ENCODE data around the gene DYRK2.

The DYRK2 gene

DNA sequence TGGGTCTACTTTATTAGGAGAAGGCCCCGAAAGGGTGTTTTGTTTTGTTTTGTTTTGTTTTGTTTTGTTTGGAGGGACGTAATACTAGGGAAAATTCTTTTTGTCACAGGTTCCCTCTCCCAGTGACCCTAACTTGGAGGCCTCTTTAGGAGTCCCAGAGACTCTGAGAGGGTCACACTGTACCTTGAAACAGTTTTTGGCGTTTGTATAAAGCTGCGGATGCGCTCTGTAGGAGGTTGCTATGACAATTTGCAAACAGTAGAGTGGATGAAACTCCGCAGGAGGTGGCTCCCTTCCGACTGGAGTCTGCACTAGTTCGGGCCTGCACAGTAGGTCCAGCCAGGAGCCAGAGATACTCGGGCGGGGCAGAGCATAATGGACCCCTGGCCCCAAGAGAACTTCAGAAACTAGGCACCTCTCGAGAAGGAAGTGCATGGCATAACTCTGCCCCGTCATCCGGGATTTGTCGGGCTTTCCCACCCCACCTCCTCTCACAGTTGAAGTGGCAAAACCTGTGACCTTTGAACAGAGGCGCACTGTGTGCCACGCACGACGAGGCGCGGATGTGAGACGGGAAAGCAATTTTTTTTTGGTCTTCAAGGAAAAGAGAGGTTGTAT, 1.3 kb upstream of the DYRK2 start:
- DNase-seq: peak; percentile 64

DNA sequence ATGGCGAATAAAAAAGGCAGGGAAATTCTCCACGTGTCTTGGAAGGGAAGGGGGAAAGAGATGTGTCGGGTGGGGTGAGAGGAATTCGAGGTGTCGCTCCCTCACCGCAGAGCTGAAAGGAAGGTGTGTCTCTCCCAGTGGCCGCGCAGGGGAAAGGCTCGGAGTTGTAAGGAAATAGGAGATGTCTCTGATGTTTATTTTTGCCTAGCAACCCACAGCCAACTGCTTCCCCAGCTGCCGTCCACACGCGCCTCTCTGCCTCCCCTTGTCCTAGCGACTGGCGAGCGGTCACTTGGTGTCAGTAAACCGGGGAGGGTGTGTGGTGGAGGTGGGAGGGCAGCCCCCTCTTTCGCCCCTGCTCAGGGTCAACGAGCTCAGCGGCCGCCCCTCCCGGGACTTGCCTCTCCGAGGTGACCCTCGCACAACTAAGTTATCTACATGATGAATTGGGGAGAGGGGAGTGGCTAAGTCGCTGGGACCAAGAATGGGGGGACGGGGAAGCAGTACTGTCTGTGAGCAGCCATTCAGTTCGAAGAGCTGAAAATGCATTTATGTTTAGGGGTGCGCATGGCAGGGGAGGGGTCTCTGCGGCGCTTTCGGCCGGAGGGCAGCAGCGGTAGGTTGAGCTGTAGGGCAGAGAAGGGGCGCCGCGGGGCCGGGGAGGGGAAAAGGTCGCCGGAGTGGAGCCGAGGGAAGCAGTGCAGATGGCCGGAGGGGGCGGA, 585 bp upstream of the DYRK2 start:
- peak; percentile 92 for DNase-seq

DNA sequence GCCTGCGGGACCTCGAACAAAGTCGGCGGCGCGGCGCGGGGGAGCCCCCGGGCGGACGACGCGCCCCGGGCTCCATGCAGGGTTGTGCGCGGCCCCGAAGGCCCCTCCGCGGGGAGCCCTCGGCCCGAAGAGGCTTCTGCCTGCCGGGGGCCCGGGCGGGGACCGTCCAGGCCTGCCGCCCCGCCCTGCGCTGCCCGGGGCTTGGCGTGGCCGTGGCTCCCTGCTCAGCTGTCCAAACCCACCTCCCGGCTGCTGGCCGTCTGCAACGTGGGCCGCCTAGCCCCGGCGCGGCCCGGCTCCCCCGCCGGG, 670 bp downstream of the DYRK2 start:
- DNase-seq: peak; percentile 42

DNA sequence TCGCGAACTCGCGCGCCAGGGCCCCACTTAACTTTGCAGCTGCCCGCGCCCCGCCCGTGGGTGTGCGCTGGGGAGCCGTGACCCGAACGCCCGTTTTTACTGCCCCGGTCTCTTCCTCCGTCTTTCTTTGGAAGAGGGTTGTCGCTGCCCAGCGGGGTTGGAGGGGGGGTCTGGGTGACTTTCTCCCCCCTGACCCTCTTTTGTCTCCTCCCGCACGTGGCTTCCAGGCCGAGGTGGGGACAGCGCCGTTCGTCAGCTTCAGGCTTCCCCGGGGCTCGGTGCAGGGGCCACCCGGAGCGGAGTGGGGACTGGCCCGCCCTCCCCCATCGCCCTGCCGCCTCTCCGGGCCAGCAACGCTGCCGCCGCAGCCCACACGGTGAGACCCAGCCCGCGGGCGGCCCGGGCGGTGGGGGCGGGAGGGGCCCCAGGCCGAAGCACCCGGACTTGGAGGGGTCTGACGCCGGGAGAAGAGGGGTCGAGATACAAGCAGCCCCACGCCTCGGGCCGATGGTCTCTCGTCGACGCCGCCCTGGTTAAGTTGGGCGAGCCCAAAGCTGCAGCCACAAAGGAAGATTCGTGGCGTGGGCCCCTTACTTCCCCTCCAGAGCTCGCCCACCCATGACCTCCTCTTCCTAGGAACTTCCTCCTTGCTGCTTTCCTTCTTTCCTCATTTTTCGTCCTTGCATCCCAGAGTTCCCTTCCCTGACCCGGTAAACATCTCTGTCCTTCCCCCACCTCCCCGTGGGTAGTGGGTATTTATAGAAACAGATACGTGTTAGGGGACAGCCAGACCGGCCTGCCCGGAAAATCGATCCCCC, 1.2 kb downstream of the DYRK2 start:
- peak; percentile 47 for DNase-seq

DNA sequence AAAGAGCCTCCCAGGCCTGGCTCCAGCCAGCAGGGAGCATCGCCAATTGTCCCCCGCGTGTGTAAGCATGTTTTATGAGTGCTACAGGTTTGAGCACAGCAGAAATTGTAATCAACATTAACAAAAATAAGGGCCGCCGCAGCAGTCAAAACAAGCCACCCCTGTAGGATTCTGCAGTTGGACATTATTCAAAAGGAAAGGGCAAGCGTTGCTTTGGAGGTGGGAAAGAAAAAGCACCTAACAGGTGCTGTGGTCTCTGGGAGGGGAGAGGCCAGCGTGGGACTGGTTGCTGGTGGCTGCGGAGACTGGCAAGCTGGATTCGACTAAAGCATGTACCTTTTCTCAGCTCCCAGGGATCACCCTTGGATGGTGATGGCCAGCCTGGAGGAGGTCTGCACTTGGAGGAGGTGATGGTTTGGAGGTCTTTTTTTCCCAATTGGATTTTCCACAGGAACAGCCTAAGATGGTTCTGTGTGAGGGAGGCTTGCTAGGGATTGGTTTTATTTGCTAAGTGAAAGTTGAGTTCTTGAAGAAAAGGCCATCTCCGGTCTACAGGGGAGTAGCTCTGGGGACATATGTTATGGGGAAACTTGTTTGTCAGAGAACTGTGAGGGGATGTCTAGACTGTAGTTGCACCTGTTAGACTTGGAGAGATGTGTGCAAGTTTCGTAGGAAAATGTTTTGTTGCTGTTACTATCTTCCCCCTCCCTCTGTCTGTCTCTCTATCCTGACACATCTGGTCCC, 2.0 kb downstream of the DYRK2 start:
- DNase-seq: peak; percentile 30

DNA sequence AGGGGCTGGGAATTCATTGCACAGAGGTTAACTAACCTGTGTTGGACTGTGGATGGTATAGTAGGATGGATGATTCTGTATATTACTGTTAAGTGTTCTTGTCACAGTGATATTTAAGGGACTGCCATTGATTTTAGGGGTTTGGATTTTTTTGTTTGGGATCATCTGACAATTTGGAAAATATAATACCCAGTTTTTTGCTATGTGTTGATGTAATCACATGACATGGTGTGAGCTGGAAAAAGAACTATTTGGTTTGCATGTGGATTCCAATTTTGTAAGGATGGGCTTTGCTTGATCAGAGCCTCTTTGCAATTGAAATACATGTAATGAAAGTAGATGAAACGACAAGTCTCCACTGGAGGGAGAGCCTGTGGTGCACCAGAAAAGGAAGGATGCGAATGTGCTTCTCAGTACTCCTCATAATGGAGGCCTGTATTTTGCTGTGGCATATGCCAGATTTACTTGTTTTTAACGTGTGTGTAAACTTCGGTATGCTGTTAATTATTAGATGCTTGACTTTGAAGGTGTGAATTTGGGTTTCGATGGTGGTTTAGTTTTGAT, 2.7 kb downstream of the DYRK2 start:
- peak; percentile 23 for DNase-seq

DNA sequence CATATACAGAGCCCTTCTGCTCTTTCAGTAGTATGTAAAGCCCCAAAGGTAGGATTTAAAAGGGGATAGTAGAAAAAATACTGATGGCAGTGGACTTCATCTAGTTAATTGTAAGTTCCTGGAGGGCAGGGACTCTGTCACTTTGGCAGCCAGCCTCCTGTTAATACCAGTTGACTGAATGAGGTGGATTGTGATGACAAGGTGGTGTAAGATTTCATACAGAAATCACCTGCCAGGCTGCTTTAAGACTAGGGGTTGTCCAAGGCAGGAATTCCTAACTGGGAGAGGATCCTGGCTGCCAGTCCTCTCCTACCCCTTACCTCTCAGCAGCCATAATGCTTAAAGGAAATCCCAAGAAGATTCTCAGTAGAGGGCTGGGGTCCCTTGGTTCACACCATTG, 7.3 kb downstream of the DYRK2 start:
- DNase-seq: no peak

DNA sequence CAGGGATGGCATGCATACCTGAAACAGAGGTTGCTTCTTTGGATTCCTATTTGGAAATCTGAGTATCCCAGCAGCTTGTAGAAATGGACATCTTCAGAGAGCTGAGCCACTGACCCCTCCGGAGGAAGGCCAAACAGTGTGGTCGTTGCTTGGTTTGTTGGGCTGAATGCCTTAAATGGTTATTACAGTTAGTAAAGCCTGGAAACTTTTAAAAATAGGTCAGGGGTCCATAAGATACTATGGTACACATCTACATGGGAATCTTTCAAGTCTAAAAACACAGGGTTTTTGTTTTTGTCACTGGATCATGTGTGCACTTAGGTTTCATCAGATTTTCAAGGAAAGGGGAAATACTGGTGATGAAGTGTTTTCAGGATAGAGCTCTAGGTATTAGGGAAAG, 7.7 kb downstream of the DYRK2 start:
- no peak for DNase-seq

DNA sequence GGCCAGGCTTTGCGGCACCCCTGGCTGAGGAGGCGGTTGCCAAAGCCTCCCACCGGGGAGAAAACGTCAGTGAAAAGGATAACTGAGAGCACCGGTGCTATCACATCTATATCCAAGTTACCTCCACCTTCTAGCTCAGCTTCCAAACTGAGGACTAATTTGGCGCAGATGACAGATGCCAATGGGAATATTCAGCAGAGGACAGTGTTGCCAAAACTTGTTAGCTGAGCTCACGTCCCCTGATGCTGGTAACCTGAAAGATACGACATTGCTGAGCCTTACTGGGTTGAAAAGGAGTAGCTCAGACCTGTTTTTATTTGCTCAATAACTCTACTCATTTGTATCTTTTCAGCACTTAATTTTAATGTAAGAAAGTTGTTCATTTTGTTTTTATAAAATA, 9.9 kb downstream of the DYRK2 start:
- no peak for DNase-seq

DNA sequence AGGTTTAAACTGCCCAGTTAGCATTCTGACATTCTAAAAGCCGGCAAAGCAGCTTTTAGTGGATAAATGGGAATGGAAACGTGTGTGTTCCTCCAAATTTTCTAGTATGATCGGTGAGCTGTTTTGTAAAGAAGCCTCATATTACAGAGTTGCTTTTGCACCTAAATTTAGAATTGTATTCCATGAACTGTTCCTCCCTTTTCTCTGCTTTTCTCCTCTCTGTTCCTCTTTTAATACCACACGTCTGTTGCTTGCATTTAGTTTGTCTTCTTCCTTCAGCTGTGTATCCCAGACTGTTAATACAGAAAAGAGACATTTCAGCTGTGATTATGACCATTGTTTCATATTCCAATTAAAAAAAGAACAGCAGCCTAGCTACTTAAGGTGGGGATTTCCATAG, 10.7 kb downstream of the DYRK2 start:
- DNase-seq: no peak

DNA sequence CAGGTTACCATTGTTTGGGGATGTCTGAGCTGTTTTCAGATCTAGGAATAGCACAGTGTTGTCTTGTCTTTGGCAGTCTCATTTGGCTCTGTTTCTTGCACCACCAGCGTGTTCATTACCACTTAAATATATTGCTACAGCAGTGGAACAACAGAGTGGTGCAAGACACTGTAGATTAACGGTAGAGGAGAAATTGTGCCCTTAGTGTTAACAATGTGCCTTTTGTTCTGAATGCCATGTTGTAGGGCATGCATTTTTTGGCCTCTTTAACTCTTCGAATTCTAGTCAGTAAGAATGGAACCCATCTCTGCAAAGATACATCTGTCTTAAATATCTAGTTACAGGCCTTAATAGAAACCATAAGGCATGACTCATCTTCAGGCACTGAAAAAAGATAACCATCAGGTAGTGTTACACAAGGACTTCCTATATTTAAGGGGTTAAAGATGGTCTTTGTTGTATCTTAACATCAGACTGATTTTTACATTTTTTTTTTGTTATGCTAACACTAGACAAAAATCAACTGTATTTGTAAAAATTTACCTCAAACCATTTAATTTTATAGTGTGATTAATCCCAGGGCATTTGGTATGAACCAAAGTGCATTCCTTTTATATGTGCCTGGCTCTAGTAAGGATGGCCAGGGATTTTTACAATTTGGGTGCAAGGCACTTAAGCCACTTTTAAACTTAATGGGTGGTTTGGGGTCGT, 12.9 kb downstream of the DYRK2 start:
- no peak for DNase-seq

DNA sequence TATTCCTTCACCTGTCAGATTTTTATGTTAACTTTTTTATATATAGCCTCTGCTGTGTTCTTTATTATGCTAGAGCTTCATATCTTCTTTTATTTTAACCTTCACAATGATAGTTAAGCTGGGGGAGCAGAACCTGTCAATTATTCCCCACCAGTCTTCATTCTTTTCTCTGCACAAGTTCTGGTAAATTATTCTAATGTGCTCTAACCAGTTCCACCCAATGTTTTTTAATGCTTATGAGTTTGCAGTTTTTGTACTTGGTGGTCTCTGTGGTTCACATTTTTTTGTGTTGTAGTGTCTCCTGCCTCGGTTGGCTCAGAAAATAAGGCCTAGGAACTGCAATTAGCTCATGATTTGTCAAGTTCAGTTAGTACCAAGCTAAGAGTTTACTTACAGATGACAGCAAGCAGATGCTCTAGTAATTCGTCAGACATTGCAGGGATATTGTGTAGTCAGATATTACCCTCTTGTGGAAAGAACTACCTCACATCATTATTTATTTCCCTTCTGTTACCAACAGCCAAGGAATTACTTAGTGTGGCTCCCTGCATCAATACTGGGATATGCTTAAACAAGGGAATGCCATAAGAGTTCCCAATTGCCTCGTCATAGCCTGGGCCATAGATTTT, 14.5 kb downstream of the DYRK2 start:
- no peak for DNase-seq

DNA sequence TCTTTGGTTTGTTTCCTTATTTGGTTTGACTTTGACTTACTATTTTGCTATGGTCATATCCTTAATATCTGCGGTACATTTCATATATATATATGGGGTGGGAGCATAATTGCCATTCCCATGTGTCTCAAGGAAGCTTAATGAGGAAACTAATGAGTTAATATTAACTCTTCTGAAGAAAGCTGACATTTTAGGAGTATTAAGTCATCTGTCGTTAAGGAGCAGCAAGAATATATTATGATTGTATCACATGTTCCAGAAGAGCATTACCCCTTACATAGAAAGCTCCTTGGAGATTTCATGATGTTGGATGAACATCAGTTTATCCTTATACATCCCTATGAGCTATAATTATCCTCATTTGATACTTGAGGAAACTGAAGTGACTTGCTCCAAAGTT, 15.6 kb downstream of the DYRK2 start:
- DNase-seq: no peak

DNA sequence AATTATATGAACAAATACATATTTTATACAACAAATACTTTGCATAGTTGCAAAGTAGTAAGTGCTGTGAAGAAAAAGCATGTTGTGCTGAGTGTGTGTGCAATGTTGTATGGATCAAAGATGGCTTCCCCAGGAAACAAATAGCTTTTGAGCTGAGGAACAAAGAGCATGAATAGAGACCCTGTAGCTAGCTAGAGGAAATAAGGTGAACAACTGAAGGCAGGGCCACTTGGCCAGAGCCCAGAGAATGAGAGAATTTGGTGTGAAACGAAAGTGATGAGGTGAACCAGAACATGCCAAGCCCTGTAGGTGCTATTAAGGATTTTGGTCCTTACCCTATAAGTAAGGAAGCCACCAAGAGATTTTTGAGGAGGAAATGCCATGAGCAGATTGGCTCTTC, 17.1 kb downstream of the DYRK2 start:
- DNase-seq: no peak

DNA sequence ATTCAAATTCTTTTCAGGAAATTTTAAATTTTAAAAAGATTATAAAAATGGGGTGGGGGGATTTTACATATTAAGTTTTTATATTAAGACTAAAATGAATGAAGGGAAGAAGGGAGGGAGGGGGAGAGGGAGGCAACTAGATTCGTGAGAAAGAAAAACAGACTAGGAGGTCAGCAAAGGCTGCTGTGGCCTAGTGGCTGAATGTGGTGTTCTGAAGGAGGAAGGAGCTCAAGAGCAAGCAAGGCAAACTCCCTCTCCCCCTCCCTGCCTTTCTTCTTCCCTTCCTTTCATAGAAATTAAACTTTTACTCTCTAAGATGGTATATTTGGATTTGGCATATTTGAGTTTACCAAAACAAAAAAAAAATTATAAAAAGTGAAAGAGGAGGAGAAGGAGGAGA, 18.1 kb downstream of the DYRK2 start:
- DNase-seq: no peak

DNA sequence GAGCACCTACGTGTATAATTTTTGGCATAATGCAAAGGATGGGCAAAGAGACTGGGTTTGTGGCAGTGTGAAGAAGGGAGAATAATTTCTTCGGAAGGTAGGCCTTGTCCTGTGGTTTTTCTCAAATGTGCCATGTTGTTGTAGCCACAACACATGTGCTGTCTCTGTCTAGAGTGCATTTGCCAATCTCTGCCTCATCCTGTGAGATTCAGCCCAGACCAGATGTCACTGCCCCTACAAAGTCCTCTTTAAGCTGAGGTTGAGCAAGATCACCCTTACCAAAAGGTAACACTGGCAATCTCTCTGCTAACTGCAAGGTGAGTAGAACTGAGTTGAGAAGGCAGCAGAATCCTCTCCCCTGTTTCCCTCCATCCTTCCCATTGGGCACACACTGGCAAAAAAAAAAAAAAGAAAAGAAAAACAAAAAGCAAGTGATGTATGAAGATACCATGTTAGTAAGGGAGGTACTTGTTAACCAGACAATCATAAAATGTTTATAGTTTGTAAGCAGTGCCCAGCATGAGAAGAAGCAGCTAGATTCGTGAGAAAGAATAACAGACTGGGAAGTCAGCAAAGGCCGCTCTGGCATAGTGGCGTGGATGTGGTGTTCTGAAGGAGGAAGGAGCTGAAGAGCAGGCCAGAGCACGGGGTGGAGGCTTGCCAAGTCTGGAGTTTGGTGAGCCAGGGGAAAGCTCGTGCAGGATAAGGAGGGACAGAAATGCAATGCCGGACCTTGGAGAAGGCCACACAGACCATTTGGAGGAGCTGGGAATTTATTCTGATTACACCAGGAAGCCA, 18.9 kb downstream of the DYRK2 start:
- no peak for DNase-seq

DNA sequence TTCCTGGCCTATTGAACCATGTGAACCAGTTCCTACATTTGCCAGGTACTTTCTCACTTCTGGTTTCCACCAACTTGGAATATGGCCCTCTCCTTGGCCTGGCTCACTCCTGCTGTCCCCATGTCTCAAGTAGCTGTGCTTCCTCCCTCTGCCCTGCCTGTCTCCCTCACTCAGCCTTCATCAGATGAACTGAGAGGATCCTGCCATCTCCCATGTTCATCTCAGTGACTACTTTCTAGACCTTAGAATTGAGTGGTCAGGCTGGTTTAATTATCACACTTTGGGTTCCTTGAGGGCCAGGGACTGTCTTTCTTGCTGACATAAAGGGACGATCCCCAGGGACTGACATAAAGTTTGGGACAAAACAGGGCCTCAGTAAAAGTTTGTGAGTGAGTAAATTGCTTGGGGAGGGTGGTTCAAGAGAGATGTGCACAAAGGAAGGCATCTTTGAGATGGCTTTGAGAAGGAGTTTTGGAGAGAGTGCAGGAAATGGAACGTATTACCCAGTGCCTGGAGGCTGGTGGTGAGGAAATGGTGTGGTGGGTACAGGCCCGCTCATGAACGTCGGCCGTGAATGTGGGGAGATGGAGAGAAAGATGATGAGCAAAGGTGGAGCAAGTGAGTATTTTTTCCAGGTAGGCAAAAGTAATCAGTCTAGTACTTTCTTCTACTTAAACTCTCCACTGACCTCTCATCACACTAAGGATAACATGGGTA, 20.8 kb downstream of the DYRK2 start:
- no peak for DNase-seq

DNA sequence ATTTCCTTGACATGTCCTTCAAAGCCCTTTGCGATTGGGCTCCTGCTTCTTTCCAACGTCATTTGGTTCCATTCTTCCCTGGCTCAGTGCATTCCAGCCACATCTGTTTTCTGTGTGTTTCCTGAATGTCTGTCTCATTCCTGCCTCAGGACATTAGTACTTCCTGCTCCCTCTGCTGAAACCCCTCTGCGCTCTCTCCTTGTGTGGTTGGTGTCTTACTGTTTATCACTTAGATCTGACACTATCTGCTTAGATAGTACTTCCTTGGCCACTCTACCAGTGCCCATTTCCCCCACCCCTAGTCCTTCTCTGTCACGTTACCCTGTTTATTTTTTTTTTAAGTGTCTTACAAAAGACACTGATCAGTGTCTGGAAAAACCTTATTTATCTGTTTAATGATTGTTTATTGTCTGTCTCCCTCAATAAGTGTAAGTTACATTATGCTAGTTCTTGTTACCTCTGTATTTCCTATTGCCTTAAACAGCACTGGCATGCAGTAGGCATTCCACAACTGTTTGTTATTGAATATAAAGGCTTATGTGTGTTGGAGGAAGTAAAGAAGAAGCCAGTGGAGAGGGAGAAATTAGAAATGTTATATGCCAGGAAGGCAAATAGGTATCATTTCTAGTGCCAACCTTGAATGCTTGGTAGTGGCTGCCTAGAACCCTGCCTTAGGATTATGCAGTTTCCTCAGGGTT, 21.5 kb downstream of the DYRK2 start:
- DNase-seq: no peak

DNA sequence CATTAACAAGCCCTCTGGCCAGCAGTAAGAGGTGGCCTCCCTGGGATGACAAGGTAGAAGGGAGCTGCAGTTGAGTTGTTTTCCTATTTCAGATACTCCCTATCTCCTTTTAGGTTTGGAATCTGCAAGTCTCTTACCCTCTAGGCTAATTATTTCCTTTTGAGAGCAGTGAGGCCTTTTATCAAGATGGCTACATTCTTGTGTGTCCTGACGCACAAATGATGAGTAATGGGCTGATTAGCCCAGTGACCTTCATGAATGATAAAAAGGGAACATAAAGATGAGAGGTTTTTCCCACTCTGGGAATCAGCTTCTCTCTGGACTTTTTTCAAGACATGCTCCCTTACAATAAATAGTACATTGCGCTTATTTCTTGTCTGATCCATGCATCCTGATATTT, 22.9 kb downstream of the DYRK2 start:
- no peak for DNase-seq

DNA sequence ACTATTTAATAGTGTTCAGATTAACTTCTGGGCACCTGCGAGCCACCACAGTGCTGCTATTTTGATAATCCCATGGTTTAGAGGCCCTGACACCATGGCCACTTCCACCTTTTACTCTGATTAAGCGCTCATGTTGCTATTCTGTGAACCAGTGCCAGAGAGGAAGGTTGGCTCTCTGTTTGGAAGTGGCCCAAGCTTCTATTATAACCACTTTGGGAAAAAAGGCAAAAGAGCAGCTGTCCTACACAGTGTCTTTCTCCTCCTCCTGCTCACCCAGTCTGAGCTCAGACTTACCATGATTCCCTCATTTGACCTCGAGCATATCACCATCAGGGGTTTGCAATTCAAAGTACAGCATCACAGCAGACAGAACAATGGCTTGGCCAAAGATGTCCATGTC, 23.3 kb downstream of the DYRK2 start:
- no peak for DNase-seq

All from NCI-H82 (cell line).